Placental epithelial cell (primary cell): ENCODE results near the gene LRP4. TPM values are rescaled to one million over a fixed set of nuclear protein-coding genes. Genes with fewer than 3 reads are reported as not detected.

Experiments used
- total RNA-seq: library from RNA; depleted of rRNA; stranded (reverse); fragments of >200 nt; gene quantifications from 2 replicates; pipeline ENCODE4 v1.2.3, GENCODE V29; 2012

Gene LRP4
- 0.43 and 1.6 TPM in 2 replicates for total RNA-seq

DNA sequence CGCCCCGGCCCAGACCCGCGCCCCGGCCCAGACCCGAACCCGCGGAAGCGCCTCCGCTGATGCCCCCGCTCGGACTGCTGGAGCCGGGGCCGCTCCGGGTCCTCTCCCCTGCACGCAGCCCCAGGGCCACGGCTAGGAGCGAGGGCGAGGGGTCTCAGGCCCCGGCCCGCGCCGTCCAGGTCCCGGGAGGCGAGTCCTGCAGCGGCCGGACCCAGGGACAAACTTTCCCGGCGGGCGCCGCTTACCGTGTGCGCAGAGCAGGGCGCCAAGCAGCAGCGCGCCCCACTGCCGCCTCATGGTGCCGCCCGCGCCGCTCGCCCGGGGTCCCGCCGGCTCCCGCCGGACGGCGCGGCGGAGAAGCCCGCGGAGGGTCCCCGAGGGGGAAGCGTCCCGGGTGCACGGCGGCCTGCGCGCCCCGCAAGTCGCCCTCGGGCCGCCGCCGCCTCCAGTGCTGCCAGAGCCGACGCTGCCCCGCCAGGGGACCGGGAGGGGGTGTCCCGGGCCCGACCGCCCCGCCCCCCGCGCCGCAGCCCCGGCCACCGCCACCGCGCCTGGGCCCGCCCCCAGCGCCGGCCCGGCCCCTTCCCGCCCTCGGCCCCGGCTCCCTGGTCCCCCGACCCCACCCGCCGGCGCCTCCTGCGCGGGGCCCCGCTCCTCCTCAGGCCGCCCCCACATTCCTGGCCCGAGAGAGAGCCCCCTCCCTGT, at the start of gene LRP4:
LRP4 (minus strand) TSS at position 468 of the 705 bp plus-strand sequence; CDS start at position 297, 171 bp downstream.

GRCh38 chr11:46936138-46937110, 18.1 kb upstream of the LRP4 start, which contains the start of gene CSTPP1:
TSS of gene CSTPP1 (plus strand) at chr11:46936761. CDS start at chr11:46936806, 45 bp downstream.

DNA sequence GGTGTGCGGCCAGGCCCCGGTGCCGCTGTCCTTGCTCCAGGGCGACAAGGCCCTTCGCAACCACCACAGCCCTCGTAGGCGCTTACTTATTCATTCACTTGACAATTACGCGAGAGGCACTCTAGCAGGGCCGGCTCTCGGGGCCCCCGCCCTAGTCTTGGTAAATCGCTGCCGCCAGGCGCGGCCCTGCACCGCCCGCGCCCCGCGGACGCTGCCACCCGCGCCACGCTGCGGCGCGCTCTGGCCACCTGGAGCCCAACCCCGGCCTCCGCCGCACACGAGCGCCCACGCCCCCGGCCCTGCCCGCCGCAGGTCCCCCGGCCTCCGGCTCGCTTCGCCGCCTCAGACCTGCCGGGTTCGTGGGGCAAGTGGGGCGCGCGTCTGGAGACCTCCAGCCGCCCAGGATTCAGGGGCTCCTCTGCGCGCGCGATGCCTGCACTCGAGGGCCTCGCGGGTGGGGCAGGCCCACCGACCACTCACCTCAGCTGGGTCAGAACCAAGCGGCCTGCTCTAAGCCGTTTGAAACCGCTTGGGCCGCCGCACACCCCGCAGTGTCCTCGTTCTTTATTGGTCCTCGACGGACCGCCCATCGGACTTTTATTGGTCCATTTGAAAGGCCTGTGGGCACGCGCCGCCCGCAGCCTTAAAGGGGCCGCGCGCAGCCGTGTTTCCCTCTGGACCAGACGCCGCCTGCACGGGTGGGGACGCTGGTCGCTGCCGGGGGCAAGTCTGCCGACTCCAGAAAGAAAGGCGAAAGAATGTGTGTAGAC, 72.4 kb downstream of the LRP4 start, which contains the start of gene CKAP5:
CKAP5 (minus strand) TSS at position 541 of the 770 bp plus-strand sequence. CDS start 25,049 bp downstream, outside the sequence.

Other genes starting within 250 kb of the LRP4 start
- gene ARHGAP1, start 217.9 kb downstream of the LRP4 start, total RNA-seq: 64.0 and 78.9 TPM in 2 replicates
- 16.3 and 16.9 TPM in 2 replicates for gene ZNF408, start 217.5 kb downstream of the LRP4 start, total RNA-seq
- not detected in 2 replicates for gene F2, start 199.3 kb downstream of the LRP4 start, total RNA-seq
- 50.1 and 51.0 TPM in 2 replicates for gene CKAP5, start 72.3 kb downstream of the LRP4 start, total RNA-seq
- gene CSTPP1, start 18.2 kb upstream of the LRP4 start, total RNA-seq: 29.2 and 29.8 TPM in 2 replicates